Measurements from ENCODE around the gene MTHFD1.
A peak's percentile ranks its signal among the peaks of the same experiment; 100 is the strongest.

MTHFD1 gene

DNA sequence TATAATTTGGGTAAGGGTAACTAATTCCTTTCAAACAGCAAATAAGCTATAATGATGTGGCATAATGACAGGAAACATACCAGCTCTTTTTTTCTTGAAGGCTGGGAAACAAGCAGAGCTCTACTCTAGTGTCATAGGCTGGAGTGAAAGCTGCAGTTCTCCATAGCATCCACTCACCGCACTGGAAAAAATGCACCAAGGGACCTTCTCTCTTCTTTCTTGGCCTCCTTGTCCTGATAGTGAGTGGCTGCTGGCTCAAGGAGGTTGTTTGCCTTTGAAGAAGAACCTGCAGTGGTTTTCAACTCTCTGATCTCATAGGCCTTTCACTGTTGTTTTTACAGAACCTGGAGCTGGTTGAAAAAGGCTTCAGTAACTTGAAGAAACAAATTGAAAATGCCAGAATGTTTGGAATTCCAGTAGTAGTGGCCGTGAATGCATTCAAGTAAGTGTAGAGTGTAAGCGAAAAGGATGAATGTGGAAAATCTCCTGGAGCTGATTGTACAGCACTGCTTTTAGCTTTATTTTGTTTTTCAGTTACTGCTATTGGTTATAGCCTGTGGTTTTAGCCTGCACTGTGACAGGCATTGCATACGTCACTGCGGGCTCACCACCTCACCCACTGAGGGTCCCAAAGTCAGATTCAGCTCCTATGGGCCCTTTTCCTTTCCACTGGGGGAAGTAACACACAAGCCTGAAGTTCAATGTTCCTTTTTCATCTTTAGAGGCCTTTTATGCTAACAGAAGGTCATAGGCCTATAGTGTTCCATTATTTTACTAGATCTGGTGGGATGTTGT lies 59.9 kb downstream of the MTHFD1 start:
- no peak for DNase-seq

DNA sequence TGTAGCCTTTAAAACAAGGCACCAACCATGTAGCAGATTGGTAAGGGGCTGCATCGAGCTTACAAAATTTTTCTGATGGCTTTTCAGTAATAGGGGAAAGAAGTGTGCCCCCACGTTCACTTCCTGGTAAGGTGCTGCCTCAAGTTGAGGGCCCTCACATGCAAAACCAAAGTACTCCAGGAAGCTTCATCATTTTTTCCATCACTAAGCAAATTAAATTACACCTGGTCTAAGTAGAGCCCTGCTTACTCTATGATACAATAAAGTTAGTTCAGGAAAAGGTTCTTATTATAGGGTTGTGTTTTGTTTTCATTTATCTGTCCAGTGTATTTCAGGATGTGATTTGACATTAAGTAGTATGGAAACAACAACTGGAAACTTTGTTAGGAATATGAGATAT lies 62.1 kb downstream of the MTHFD1 start:
- DNase-seq = no peak

DNA sequence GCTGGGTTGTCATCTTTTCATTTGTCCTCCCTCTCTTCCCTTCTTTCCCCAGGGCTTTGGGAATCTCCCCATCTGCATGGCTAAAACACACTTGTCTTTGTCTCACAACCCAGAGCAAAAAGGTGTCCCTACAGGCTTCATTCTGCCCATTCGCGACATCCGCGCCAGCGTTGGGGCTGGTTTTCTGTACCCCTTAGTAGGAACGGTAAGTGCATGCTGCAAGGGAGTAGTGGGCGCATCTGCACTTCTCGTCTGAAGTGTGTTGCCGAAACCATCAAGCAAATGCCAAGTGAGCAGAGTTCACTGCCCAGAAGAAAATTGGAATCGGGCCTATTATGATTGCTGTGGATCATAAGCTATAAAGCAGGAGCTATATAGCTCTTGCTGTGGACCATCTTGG lies 66.5 kb downstream of the MTHFD1 start:
- no peak for DNase-seq

DNA sequence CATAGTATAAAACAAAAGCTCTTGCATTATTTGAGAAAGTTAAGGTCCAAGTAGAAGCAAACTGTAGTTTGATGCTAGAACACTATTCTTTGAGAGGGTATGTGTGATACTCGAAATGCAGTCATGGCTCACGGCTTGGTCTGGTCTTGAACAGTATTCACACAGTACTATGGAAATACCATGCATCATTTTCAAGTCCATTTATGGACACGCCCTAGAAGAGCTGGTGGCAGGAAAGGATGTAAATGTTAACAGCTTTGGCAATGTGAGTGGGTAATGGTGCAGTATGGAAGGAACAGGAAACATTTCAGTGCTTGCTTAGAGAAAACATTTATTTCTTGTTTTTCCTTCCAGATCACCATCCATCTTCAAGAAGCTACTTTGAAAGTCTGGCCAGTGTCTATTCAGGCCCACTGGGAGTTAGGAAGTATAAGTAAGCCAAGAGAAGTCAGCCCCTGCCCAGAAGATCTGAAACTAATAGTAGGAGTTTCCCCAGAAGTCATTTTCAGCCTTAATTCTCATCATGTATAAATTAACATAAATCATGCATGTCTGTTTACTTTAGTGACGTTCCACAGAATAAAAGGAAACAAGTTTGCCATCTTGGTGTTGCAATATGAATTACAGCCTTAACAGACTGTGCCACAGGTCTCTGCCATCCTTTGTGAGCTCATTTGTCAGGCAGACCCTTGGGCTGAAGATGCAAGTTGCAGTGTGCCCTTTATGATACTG lies 71.4 kb downstream of the MTHFD1 start:
- no peak for DNase-seq

DNA sequence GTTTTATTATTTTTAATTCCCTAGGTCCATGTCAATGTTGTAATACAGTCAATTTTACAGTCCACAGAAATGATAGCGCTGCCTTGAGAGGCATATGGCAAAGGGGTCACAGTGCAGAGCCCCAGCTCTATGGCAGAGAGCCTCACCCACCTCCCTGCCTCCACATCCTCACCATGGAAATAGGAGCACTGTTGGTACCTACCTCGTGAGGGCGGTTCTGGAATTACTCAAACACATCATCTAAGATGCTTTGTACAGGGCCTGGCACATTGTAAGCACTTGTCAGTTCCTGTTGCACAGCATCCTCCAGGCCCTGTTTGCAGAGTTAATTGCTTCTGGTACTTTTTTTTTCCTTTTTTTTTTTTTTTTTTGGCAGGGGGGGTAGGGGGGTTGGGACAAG lies 73.1 kb downstream of the MTHFD1 start:
- DNase-seq = no peak

DNA sequence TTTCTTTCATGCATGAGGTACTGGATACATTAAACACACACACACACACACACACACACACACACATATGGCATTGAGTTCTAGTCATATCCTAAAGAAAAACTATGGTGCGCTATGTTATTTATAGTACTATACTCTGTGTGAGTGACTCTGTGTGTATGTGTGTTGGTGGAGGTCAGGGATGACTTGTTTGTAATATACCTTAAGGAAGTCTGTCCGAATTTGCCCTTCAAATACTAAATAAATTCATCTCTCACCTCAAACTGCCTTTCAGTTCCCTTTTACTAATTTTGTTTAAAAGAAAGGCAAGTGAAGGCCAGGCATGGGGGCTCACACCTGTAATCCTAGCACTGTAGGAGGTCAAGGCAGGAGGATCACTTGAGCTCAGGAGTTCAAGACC lies 75.0 kb downstream of the MTHFD1 start:
- DNase-seq = no peak

DNA sequence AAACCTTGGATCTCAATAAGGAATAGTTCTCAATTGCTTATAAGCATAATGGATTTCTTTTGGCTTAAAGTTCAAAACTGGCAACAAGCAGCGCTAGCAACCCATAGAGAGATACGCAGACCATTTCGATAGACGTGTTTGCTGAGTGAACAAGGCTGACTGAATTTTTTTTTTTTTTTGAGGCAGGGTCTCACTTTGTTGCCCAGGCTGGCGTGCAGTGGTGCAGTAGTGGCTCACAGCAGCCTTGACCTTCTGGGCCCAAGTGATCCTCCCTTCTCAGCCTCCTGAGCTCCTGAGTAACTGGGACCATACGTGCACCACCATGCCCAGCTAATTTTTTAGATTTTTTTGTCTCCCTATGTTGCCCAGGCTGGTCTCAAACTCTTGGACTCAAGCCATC lies 75.7 kb downstream of the MTHFD1 start:
- no peak for DNase-seq

DNA sequence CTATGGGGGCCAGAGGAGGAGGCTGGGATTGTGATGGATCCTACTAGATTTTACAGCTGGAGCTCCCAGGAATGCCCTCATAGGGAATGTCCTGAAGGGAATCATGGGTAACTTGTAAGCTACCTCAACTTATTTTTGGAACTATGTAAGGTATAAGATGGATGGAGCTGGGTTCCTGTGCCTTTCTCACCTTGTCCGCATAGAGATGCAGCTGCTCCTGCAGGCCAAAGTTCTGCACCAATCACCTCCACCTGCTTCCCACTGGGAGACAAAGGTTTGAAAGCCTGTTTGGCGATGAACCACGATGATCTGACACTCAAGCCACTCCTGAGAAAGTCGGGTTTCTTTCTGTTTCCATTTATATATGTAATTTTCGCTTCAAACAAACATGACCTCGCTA lies 76.5 kb downstream of the MTHFD1 start:
- DNase-seq = peak in 1 of 14 donors; percentile 10

DNA sequence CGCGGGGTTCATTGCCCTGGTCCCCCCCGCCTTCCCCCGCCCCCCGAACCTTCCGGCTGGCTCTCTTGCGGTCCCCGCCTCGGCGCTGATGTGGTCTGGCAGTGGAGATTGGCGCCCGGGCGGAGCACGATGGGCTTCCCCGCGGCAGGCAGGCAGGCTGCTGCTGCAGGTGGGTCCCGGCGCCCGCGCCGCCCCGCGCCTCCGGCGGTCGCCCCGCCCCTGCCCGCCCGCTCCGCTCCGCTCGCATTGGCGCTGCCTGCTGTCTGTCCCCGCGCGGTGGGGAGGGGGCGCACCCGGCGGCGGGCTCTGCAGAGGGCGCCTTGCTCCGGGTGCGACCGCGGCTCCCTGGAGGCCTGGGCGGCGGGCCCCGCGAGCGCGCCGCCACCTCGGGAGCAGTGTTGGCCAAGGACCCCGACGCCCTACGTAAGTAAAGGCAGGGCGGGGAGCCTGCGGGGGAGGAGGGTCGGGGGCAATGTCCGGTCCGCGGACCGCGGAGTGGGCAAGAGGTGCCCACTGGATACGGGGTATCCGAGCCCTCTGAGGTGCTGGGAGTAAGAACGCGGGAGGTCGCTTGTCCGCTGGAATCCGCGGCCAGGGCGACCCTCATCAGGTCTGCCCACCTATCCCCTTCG lies 77.2 kb downstream of the MTHFD1 start, which contains the start of gene AKAP5:
TSS of gene AKAP5 (plus strand) at position 309 of the 632 bp plus-strand sequence. CDS start 2,896 bp downstream, outside the sequence.
- peak in 12 of 14 donors; percentile 11 to 68 (median 36) for DNase-seq

DNA sequence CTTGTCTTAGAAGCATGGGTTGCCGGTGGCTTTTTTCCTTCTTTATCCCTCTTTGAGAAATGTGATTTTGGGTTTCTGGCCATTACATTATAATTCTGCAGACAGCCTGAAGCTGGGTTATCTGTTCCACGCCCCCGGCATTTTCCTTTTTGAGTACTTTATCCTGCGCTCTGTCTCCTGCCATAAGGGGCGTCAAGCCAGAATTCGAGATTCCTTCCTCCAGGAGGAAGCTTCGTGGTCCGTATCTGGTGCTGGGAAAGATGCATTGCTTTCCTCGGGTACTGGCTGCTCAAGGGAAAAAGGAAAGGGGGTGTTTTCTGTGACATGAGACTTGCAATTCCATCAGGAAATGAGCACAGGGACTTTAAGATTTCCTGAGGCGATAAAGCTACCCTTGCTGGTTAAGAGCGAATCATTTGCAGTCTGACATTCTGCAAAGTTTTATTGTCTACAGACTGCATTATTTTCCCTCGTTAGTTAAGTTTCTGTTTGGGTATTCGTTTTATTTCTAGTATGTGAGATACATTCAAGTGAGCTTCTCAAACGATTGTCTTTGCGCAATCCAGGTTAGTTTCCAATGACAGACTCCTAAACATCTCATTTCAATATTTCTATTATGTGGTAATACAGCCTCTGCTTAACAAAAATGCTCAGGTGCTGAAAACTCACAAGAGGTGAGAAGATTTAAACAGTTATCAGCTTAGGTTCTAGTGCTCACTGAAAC lies 77.8 kb downstream of the MTHFD1 start:
- DNase-seq = peak in 3 of 14 donors; percentile 3 to 55 (median 37)

DNA sequence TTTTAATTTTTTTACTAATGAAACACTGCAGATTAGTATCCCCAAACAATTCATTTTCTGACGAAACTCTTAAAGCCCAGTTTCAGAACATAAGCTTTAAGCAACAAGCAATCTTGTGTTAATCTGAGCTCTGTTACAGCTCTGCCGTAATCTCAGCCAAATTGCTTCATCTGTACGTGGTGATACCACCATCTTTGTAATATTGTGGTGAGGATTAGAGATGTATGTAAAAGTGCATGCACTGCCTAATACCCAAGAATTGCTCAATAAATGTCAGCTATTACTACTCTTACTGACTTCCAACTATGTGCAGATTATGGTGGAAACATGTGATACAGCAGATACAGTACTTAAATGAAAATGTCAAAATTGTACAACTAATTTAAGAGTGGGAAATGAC lies 78.9 kb downstream of the MTHFD1 start:
- no peak for DNase-seq

DNA sequence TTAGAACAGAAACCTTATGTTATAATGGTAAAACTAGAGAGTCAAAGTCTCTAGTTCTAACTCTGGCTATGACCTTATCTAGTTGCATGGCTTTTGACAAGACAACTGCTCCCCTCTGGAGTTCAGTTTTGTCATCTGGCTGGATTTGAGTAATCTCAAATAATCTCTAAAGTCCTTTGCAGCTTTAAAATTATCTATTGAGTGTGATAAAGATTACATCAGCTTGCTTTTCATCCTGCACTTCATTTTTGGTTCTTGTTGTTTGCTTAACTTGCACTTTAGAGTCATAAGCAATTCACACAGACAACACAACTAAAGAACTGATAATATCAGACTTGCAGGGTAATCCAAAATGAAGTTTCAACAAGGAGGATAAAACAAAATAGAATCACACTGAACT lies 79.4 kb downstream of the MTHFD1 start:
- peak in 1 of 14 donors; percentile 18 for DNase-seq

DNA sequence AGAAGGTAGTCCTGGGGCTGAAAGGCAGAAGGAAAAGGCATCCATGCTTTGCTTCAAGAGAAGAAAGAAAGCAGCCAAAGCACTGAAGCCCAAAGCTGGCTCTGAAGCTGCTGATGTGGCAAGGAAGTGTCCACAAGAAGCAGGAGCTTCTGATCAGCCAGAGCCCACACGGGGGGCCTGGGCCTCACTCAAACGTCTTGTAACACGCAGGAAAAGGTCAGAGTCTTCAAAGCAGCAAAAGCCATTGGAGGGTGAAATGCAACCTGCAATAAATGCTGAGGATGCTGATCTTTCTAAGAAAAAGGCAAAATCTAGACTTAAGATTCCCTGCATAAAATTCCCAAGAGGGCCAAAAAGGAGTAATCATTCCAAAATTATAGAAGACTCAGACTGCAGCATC lies 80.3 kb downstream of the MTHFD1 start:
- no peak for DNase-seq

DNA sequence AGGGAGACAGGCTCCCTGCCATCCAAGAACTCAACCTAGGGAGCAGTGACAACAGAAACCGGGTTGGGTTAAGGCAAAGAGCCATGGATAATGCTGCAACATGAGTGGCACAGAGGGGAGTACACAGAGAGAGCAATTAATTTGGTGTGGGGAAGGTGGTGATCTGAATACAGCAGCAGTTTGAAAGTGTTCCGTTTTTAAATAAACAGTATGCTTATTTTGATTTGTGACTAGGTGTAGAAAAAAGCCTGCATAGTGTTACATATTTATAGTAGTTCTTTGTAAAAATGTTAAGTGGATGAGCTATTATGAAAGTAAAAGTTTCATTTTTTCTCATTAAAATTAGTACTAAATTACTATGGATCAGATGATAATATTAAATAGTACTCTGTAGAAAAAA lies 85.9 kb downstream of the MTHFD1 start:
- no peak for DNase-seq

DNA sequence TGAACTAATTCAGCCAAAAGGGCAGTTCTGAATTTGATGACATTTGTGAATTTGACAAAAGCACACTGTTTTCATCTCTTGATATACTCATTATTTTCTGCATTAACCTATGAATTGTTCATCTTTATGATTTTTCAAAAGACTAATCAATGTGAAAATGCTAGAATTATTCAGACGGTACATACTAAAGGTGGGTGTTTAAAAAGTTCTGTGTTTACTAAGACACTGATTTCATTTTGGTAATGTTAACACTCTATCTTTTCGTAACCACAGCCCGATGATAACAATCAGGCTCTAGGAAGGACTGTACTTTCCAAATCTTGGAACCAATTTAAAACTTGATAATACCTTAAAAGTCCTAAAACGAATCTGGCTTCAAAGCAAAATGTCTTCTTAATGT lies 86.5 kb downstream of the MTHFD1 start:
- no peak for DNase-seq

DNA sequence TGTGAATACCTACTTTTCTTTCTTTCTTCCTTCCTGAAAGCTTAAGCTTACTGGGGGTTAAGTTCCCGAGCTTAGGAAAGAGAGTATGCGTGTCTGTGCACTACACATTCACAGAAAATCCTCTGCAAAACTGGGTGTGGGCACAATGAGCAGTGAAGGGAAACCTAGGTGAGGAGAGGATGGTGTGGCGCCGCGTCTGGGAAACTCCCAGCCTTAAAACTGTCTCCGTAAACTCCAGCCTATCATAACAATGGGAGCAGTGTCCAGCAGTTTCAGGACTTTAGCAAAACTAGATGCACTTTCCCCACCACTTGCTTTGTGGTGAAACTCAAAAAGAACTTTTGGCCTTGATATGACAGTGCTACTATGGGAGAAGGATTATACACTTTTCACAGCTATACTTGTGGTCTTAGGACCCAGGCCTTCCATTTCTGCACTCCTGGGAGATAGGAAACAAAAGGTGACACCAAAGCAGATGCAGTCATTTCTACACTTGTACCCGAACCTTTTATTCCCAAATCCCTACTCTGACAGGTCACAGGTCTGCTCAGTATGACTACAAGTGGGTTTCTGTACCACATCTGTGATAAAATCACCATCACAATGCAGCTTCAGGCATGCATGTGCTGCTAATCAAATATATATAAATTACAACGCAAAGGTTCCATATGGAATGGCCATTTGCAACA lies 87.6 kb downstream of the MTHFD1 start:
- no peak for DNase-seq

DNA sequence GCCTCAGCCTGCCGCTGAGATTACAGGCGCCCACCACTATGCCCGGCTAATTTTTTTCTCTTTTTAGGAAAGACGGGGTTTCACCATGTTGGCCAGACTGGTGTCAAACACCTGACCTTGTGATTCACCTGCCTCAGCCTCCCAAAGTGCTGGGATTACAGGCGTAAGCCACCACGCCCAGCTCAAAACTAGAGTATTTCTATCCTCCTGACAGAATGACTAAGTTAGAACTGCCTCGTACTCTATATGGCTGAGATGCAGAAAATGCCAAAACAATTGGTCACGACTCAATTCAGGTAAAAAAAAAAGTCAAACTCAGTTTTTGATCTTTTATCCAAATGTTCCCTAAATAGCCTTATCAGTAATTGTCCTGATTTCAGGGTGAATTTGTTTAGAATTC lies 88.3 kb downstream of the MTHFD1 start:
- no peak for DNase-seq

DNA sequence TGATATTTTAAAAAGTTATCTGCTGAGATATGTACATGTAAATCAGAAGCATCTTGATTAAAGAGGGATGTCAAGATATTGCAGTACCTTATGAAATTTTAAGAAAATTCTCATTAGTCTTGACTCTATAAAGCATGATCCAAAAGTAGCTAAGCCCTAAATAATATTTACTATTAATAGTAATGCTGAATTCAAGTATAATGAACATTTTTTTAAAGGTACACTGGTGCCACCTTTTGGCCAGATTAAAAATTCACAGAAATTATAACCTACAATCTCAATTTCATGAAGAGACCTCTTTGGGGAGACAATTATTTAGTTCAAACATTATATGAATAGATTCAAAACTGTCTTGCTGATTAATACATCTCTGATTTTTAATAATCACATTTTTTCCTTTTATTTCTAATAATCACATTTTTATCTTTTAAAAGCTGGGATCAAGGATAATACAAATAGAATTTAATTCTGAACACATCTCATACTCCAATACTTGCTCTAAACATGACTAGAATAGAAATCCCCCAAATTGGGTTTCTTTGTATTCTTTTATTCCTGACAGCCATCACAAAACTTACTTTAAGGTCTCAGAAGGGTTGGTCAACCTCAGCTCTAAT lies 90.6 kb downstream of the MTHFD1 start:
- DNase-seq = peak in 1 of 14 donors; percentile 6

DNA sequence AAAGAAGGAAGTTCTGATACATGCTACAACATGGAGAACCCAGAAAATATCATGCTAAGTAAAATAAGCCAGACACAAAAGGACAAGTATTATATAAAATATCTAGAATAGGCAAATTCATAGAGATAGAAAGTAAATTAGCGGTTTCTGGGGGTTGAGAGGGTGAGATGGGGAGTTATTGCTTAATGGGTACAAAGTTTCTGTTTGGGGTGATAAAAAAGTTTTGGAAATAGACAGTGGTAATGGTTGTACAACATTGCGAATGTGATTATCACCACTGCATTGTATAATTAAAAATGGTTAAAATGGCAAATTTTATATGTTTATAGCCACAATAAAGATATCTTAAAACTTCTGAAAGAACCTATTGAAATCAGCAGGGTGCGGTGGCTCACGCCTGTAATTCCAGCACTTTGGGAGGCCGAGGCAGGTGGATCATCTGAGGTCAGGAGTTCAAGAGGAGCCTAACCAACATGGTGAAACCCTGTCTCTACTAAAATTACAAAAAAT lies 100.5 kb downstream of the MTHFD1 start:
- no peak for DNase-seq

DNA sequence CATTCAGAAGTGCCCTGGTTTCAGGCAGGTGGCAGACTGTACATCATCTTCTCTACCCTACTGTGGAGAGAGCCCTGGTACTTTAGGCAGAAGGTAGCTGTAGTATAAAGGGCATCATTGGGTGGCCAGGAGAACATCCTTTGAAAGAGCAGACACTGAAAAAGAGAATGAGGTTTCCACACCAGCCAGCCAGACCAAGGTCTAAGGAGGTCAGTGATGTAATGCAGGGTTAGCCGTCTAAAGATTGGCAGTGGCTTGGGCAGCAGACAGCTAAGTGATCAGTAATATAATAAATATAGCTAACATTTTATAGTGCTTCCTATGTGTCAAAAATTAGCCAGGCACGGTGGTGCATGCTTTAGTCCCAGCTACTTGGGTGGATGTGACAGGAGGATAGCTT lies 103.5 kb downstream of the MTHFD1 start:
- DNase-seq = no peak

DNA sequence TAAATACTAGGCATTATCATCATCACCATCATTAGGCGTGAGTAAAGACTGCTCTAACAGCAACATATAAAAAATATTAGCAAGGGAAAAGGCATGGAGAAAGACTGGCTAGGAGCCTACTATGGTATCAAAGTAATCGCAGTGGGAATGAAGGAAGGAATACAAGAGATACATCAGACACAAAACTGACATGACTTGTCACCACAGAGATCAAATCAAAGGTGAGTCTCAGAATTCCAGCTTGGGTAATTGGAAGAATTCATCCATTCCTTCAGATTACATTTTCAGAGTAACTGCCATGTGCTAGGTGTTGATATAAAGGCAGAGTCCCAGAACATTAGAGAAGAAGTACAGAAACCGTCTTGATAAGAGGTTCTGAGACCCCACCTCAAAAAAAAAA lies 105.3 kb downstream of the MTHFD1 start:
- DNase-seq = no peak

Data from C1 segment of cervical spinal cord (tissue), 14 donors.